SU-DHL-6 (cell line): ENCODE measurements around the gene SELENOF.

Source experiments
- H2AFZ ChIP-seq: fragments of 200-600 bp; sonication (generic); 2 replicates; pipeline ENCODE4 v1.6.1; 2014; ENCODE audit warnings: low read depth, mild to moderate bottlenecking, moderate library complexity, mixed read lengths, antibody characterized with exemption, low read length; ENCODE audit not compliant: severe bottlenecking
- H3F3A ChIP-seq: fragments of 200-600 bp; shearing (Covaris generic); 2 replicates; pipeline ENCODE4 v1.6.0; 2016; ENCODE audit warnings: antibody characterized with exemption, mild to moderate bottlenecking; ENCODE audit not compliant: insufficient read depth
- H3K27ac ChIP-seq: fragments of 200-600 bp; sonication (generic); 2 replicates; pipeline ENCODE4 v1.5.1; 2016; ENCODE audit warnings: low read depth, mild to moderate bottlenecking, low read length, moderate library complexity, mixed read lengths
- H3K27me3 ChIP-seq: fragments of 200-600 bp; sonication (generic), shearing (Covaris generic); 2 replicates; pipeline ENCODE4 v1.6.0; 2014; ENCODE audit warnings: mild to moderate bottlenecking, low read length
- H3K36me3 ChIP-seq: fragments of 200-600 bp; sonication (generic); 2 replicates; pipeline ENCODE4 v1.6.1; 2014; ENCODE audit warnings: mild to moderate bottlenecking, low read length, mixed read lengths
- H3K4me2 ChIP-seq: fragments of 300-600, 200-600 bp; shearing (Covaris generic), sonication (generic); 2 replicates; pipeline ENCODE4 v1.6.0; 2014; ENCODE audit warnings: low read length, low read depth, mild to moderate bottlenecking; ENCODE audit not compliant: poor library complexity, severe bottlenecking
- H3K4me3 ChIP-seq: fragments of 200-600 bp; sonication (generic); 2 replicates; pipeline ENCODE4 v1.5.1; 2014; ENCODE audit warnings: antibody characterized with exemption, low read length, mild to moderate bottlenecking, mixed read lengths; ENCODE audit not compliant: insufficient read depth, poor library complexity, severe bottlenecking
- H3K79me2 ChIP-seq: fragments of 200-600 bp; sonication (generic); 2 replicates; pipeline ENCODE4 v1.6.1; 2014; ENCODE audit warnings: mild to moderate bottlenecking, low read length, moderate library complexity; ENCODE audit not compliant: insufficient read depth
- H3K9ac ChIP-seq: fragments of 200-600 bp; sonication (generic); 2 replicates; pipeline ENCODE4 v1.7.0; 2014; ENCODE audit warnings: mild to moderate bottlenecking, low read length
- H3K9me2 ChIP-seq: fragments of 200-600 bp; sonication (generic); replicated peaks from 2 replicates; pipeline ENCODE4 v1.6.1; 2014; ENCODE audit warnings: low read length; ENCODE audit not compliant: insufficient read depth
- H3K9me3 ChIP-seq: fragments of 200-600 bp; sonication (generic); 2 replicates; pipeline ENCODE4 v1.6.1; 2014; ENCODE audit warnings: low read length, mixed read lengths; ENCODE audit not compliant: insufficient read depth
- H4K20me1 ChIP-seq: fragments of 200-600 bp; sonication (generic); 2 replicates; pipeline ENCODE4 v1.6.1; 2014; ENCODE audit warnings: low read depth, mild to moderate bottlenecking, antibody characterized with exemption, low read length, moderate library complexity, mixed read lengths
- EZH2phosphoT487 ChIP-seq: fragments of 200-600 bp; sonication (generic), shearing (Covaris generic); conservative IDR thresholded peaks from 2 replicates; pipeline ENCODE4 v1.6.1; 2018; ENCODE audit warnings: mild to moderate bottlenecking, antibody characterized with exemption, low read length, moderate library complexity, mixed read lengths
- TF ChIP-seq, protein P1 (sequence below): fragments of 200-600 bp; sonication (generic); IDR thresholded peaks from one replicate; pipeline ENCODE4 v1.5.1; 2017; ENCODE audit warnings: antibody characterized with exemption, mild to moderate bottlenecking, low read length, moderate library complexity; ENCODE audit not compliant: insufficient read depth, poor library complexity, severe bottlenecking

SELENOF gene

DNA sequence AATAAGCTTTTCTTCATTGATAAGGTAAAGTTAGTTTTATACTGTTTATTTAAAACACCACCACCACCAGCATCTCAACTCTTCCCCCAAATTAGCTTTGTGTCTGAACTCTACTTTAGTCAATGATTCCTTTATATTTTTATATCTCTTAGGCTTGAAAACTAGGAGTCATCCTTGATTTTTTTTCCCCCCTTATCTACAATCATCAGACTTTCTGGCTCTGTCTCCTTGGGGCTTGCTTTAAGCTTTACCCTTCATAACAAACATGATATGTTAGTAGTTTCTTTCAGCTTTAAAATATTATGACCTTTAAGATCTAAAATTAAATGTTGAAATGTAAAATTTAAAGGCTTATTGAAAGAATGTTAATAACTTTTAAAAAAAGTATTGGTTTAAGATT is 28.8 kb upstream of the SELENOF start:
- no peaks in the 10 kb centered on the region for H3K9me2 ChIP-seq
- H3K79me2 ChIP-seq = peaks cover 100% of the 10 kb centered on the region
- no peaks in the 10 kb centered on the region for H3K9me3 ChIP-seq
- H2AFZ ChIP-seq = no peak overlapping the region
- H3K9ac ChIP-seq = no peak overlapping the region
- no peaks in the 10 kb centered on the region for H3K36me3 ChIP-seq
- H4K20me1 ChIP-seq = peaks cover 24% of the 10 kb centered on the region
- H3K27ac ChIP-seq = no peak overlapping the region
- peaks cover 17% of the 10 kb centered on the region; the same call in 1 of the 2 replicates for H3F3A ChIP-seq
- no peaks in the 10 kb centered on the region for H3K27me3 ChIP-seq
- TF ChIP-seq, protein P1, sequence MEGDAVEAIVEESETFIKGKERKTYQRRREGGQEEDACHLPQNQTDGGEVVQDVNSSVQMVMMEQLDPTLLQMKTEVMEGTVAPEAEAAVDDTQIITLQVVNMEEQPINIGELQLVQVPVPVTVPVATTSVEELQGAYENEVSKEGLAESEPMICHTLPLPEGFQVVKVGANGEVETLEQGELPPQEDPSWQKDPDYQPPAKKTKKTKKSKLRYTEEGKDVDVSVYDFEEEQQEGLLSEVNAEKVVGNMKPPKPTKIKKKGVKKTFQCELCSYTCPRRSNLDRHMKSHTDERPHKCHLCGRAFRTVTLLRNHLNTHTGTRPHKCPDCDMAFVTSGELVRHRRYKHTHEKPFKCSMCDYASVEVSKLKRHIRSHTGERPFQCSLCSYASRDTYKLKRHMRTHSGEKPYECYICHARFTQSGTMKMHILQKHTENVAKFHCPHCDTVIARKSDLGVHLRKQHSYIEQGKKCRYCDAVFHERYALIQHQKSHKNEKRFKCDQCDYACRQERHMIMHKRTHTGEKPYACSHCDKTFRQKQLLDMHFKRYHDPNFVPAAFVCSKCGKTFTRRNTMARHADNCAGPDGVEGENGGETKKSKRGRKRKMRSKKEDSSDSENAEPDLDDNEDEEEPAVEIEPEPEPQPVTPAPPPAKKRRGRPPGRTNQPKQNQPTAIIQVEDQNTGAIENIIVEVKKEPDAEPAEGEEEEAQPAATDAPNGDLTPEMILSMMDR = no peak
- TF ChIP-seq EZH2phosphoT487 = no peak
- no peak overlapping the region for H3K4me3 ChIP-seq
- H3K4me2 ChIP-seq = peak overlapping the region; percentile 91

DNA sequence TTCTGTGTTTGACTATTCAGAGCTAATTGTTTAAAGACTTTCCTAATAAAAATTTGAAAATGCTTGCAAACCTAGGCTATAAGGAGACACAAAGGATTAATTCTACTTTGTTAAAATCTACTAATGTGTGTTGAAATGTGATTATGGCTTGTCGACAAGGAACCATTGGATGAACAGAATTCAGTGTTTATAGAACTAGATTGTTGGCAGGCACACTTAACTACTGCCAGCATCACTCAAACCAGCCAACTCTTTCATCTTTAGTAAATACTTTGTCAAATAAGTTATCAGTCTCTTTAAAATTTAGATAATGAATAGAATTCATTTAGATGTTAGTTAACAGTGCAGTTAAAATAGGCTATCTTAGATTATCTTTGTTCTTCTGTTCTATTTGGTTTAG is 28.1 kb upstream of the SELENOF start:
- Histone ChIP-seq H3K36me3 (no peaks in the 10 kb centered on the region), H4K20me1 (peaks cover 23% of the 10 kb centered on the region), H3K9ac (no peak overlapping the region), H3K79me2 (peaks cover 100% of the 10 kb centered on the region), H3K9me2 (no peaks in the 10 kb centered on the region), H3F3A (peaks cover 17% of the 10 kb centered on the region; the same call in 1 of the 2 replicates), H2AFZ (no peak overlapping the region), H3K27me3 (no peaks in the 10 kb centered on the region), H3K9me3 (no peaks in the 10 kb centered on the region), H3K4me3 (no peak overlapping the region), H3K4me2 (peak overlapping the region; percentile 91), H3K27ac (peak overlapping the region; percentile 26; the same call in 1 of the 2 replicates)
- no peak for TF ChIP-seq EZH2phosphoT487
- TF ChIP-seq, protein P1 = no peak

DNA sequence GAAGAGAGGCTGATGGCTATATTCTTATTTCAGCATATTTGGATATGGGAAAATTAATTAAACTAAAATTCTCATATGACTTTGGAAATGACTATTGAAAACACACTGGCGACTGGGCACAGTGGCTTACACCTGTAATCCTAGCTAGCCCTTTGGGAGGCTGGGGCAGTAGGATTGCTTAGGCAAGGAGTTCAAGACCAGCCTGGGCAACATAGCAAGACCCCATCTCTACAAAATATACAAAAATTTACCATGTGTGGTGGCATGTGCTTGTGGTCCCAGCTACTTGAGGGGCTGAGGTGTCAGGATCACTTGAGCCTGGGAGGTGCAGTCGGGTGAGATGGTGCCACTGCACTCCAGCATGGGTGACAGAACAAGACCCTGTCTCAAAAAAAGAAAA is 26.7 kb upstream of the SELENOF start:
- 0 out of 2 replicates have a peak, but pooled peaks cover 2% of the 10 kb centered on the region for H3K36me3 ChIP-seq
- H2AFZ ChIP-seq = no peak overlapping the region
- peaks cover 13% of the 10 kb centered on the region for H4K20me1 ChIP-seq
- H3K79me2 ChIP-seq = peaks cover 100% of the 10 kb centered on the region
- TF ChIP-seq, protein P1 = no peak
- no peak for TF ChIP-seq EZH2phosphoT487
- H3K9me3 ChIP-seq = no peaks in the 10 kb centered on the region
- H3F3A ChIP-seq = peaks cover 17% of the 10 kb centered on the region; the same call in 1 of the 2 replicates
- H3K4me3 ChIP-seq = no peak overlapping the region
- no peak overlapping the region for H3K9ac ChIP-seq
- H3K27ac ChIP-seq = peak overlapping the region; percentile 86; the same call in 1 of the 2 replicates
- H3K9me2 ChIP-seq = no peaks in the 10 kb centered on the region
- H3K4me2 ChIP-seq = peak overlapping the region; percentile 91
- H3K27me3 ChIP-seq = no peaks in the 10 kb centered on the region
